HCT116 (cell line): ENCODE measurements around the gene CSRP3. TPM values are rescaled to one million over a fixed set of nuclear protein-coding genes. Genes with fewer than 3 reads are reported as not detected.

ENCODE experiments used
- ATAC-seq: fragments of 200-7000 bp; cut with Tn5 transposase; 2 replicates; pipeline ENCODE4 v1.9.1; 2020; ENCODE audit warnings: mild to moderate bottlenecking, moderate library complexity
- BruUV-seq: library from RNA; stranded (reverse); fragments of 400-500 nt; replicated peaks from 2 replicates; lab custom pipeline; 2021; lab: Mats Ljungman, UMichigan
- CTCF ChIA-PET: fragments of 300-600 bp; sonication (Branson Sonifier 250); formaldehyde crosslinking; loops from one replicate; lab custom pipeline; 2021; ENCODE audit warnings: antibody characterized with exemption; lab: Charles Lee
- POLR2A ChIA-PET: fragments of 300-600, 350-600 bp; sonication (Branson Sonifier 250); formaldehyde crosslinking; loops from one replicate; lab custom pipeline; 2021; ENCODE audit warnings: antibody characterized with exemption; lab: Charles Lee
- RAD21 ChIA-PET, 2 experiments: fragments of 300-600 bp; sonication (Branson Sonifier 250); formaldehyde crosslinking; loops; one replicate each; lab custom pipeline; 2023; ENCODE audit warnings: low total read pairs in 2 of 2; ENCODE audit not compliant: uncharacterized antibody in 2 of 2, unreplicated experiment in 2 of 2, low non-redundant PET in 1 of 2; lab: Charles Lee
- DNase-seq: peaks from one replicate; pipeline ENCODE4 v3.0.0-alpha.2; 2010; ENCODE audit warnings: low read depth, low spot score
- H2AFZ ChIP-seq: fragments of 200-600 bp; shearing (Covaris generic), sonication (generic); 2 replicates; pipeline ENCODE4 v1.6.1; 2017; ENCODE audit warnings: low read depth, mixed run types, mixed read lengths, antibody characterized with exemption, low read length; ENCODE audit not compliant: poor library complexity, severe bottlenecking
- H3K27ac ChIP-seq: 2 replicates; pipeline ENCODE4 v1.5.1; 2012; ENCODE audit warnings: low read depth, low read length
- H3K27me3 ChIP-seq: fragments of 200-600 bp; sonication (generic); 2 replicates; pipeline ENCODE4 v1.6.1; 2016; ENCODE audit warnings: mixed run types, low read length, mixed read lengths; ENCODE audit not compliant: insufficient read depth
- H3K36me3 ChIP-seq, 2 experiments: fragments of 200-500 bp in 1 of 2; fragments of 200-600 bp in 1 of 2; sonication (Bioruptor generic) in 1 of 2; sonication (generic) in 1 of 2; 2 replicates each; pipeline versions ENCODE4 v1.5.1 to v1.6.1; 2014 to 2016; ENCODE audit warnings: low read length in 2 of 2, inconsistent platforms in 1 of 2, mixed read lengths in 1 of 2, mixed run types in 1 of 2; ENCODE audit not compliant: insufficient read depth in 2 of 2, control insufficient read depth in 1 of 2
- H3K4me1 ChIP-seq, 2 experiments: fragments of 200-600 bp in 1 of 2; sonication (generic) in 1 of 2; 2 replicates each; pipeline versions ENCODE4 v1.5.1 to v1.6.1; 2012 to 2017; ENCODE audit warnings: low read length in 2 of 2, inconsistent platforms in 1 of 2, mild to moderate bottlenecking in 1 of 2, mixed read lengths in 1 of 2, mixed run types in 1 of 2, moderate library complexity in 1 of 2; ENCODE audit not compliant: insufficient read depth in 2 of 2, control insufficient read depth in 1 of 2
- H3K4me2 ChIP-seq: fragments of 200-600 bp; sonication (generic); 2 replicates; pipeline ENCODE4 v1.6.1; 2017; ENCODE audit warnings: mixed run types, low read length, mixed read lengths
- H3K4me3 ChIP-seq, 2 experiments: fragments of 200-600 bp in 1 of 2; sonication (generic) in 1 of 2; replicated peaks in 1 of 2; 2 replicates each; pipeline ENCODE4 v1.5.1; 2011 to 2016; ENCODE audit warnings: low read length in 2 of 2, control low read depth in 1 of 2, low read depth in 1 of 2, mild to moderate bottlenecking in 1 of 2, mixed read lengths in 1 of 2, mixed run types in 1 of 2
- H3K79me2 ChIP-seq: fragments of 200-600 bp; sonication (generic); 2 replicates; pipeline ENCODE4 v1.6.1; 2017; ENCODE audit warnings: mild to moderate bottlenecking, mixed run types, low read length, moderate library complexity, mixed read lengths; ENCODE audit not compliant: insufficient read depth
- H3K9ac ChIP-seq: fragments of 200-600 bp; sonication (generic); 2 replicates; pipeline ENCODE4 v1.6.1; 2016; ENCODE audit warnings: low read length, mixed read lengths
- H3K9me2 ChIP-seq: fragments of 200-600 bp; sonication (generic), shearing (Covaris generic); 2 replicates; pipeline ENCODE4 v1.6.1; 2017; ENCODE audit warnings: mixed run types, mild to moderate bottlenecking, moderate library complexity; ENCODE audit not compliant: insufficient read depth
- H3K9me3 ChIP-seq, 2 experiments: fragments of 200-500 bp in 1 of 2; fragments of 200-600 bp in 1 of 2; sonication (Bioruptor generic) in 1 of 2; sonication (generic) in 1 of 2; 2 replicates each; pipeline ENCODE4 v1.6.1; 2014 to 2017; ENCODE audit warnings: low read length in 2 of 2, mixed read lengths in 2 of 2, inconsistent platforms in 1 of 2, low read depth in 1 of 2, mild to moderate bottlenecking in 1 of 2, mixed run types in 1 of 2, moderate library complexity in 1 of 2; ENCODE audit not compliant: control insufficient read depth in 1 of 2, insufficient read depth in 1 of 2
- H4K20me1 ChIP-seq: fragments of 200-600 bp; sonication (generic), shearing (Covaris generic); 2 replicates; pipeline ENCODE4 v1.6.1; 2017; ENCODE audit warnings: mixed run types, mild to moderate bottlenecking, moderate library complexity; ENCODE audit not compliant: insufficient read depth
- ATF3 ChIP-seq: IDR thresholded peaks from 2 replicates; pipeline ENCODE4 v1.6.1; 2012
- CEBPB ChIP-seq: IDR thresholded peaks from 2 replicates; pipeline ENCODE4 v1.6.1; 2012; ENCODE audit warnings: low read depth
- CTCF ChIP-seq, 3 experiments: fragments of 200-600 bp in 1 of 3; sonication (generic) in 1 of 3; IDR thresholded peaks in 2 of 3; conservative IDR thresholded peaks in 1 of 3; 2 replicates each; pipeline ENCODE4 v1.5.1; 2012 to 2017; ENCODE audit warnings: low read depth in 2 of 3, low read length in 2 of 3, antibody characterized with exemption in 1 of 3, borderline replicate concordance in 1 of 3, control low read depth in 1 of 3, mild to moderate bottlenecking in 1 of 3, mixed read lengths in 1 of 3, mixed run types in 1 of 3, moderate library complexity in 1 of 3; ENCODE audit not compliant: insufficient read depth in 1 of 3
- ELF1 ChIP-seq: IDR thresholded peaks from 2 replicates; pipeline ENCODE4 v1.6.1; 2012; ENCODE audit warnings: low read depth, borderline replicate concordance
- EZH2 ChIP-seq: fragments of 200-600 bp; sonication (generic); IDR thresholded peaks from 2 replicates; pipeline ENCODE4 v1.6.1; 2017; ENCODE audit warnings: antibody characterized with exemption, mixed run types
- FOSL1 ChIP-seq: IDR thresholded peaks from 2 replicates; pipeline ENCODE4 v1.6.1; 2012; ENCODE audit warnings: low read depth
- JUND ChIP-seq: IDR thresholded peaks from 2 replicates; pipeline ENCODE4 v1.6.1; 2012
- RAD21 ChIP-seq: IDR thresholded peaks from 2 replicates; pipeline ENCODE4 v1.6.1; 2012; ENCODE audit warnings: low read depth, mild to moderate bottlenecking
- REST ChIP-seq: IDR thresholded peaks from 2 replicates; pipeline ENCODE4 v1.6.1; 2012; ENCODE audit warnings: low read depth
- SP1 ChIP-seq: IDR thresholded peaks from 2 replicates; pipeline ENCODE4 v1.6.1; 2012; ENCODE audit warnings: low read depth
- ZFX ChIP-seq: fragments of 450-650 bp; IDR thresholded peaks from 2 replicates; pipeline ENCODE4 v1.6.1; 2017
- ZNF274 ChIP-seq: fragments of 200-500 bp; sonication (Bioruptor generic); IDR thresholded peaks from 2 replicates; pipeline ENCODE4 v1.6.1; 2014; ENCODE audit warnings: mild to moderate bottlenecking, low read depth, low read length, inconsistent platforms
- intact Hi-C: fragments of 100-400 bp; cut with micrococcal nuclease; formaldehyde crosslinking; loops from 2 replicates; pipeline ENCODE4 v1.10.0; 2022
- total RNA-seq: library from RNA; stranded (reverse); gene quantifications from one replicate; pipeline ENCODE4 v1.2.1, GENCODE V29; 2021; ENCODE audit not compliant: unreplicated experiment

Gene CSRP3
- total RNA-seq, 1 experiment from 2014 or later, result not detected

- Histone ChIP-seq H3K79me2 (no peaks in the 10 kb centered on the region), H3K4me2 (no peak overlapping the region), H3K27ac (no peak overlapping the region), H3K9ac (no peak overlapping the region), H4K20me1 (no peaks in the 10 kb centered on the region; the same call in 1 of the 2 replicates), H2AFZ (no peak overlapping the region), H3K9me3 (no peaks in the 10 kb centered on the region), H3K4me3 (no peak overlapping the region), H3K4me1 (no peaks in the 10 kb centered on the region), H3K27me3 (no peaks in the 10 kb centered on the region), H3K36me3 (peaks cover 17 to 63% of the 10 kb centered on the region in 2 experiments; a peak in 2 of 4 replicates), H3K9me2 (no peaks in the 10 kb centered on the region)
- intact Hi-C loops, result no loop called here
- ChIA-PET RAD21 (no interaction called here), CTCF (no interaction called here), POLR2A (no interaction called here)
- BruUV-seq, result no TSS peak
- ATAC-seq, result no peak
- no peak for DNase-seq
- no peak for TF ChIP-seq CEBPB
- TF ChIP-seq EZH2, result no peak
- no peak for TF ChIP-seq ELF1
These were observed 24.8 kb upstream of the CSRP3 start for GRCh38 chr11:19226378-19227195.

GRCh38 chr11:19225581-19225980 is 23.8 kb upstream of the CSRP3 start:
- Histone ChIP-seq H3K27me3 (no peaks in the 10 kb centered on the region), H3K9ac (no peak overlapping the region), H3K79me2 (no peaks in the 10 kb centered on the region), H3K4me1 (no peaks in the 10 kb centered on the region), H4K20me1 (no peaks in the 10 kb centered on the region; the same call in 1 of the 2 replicates), H3K9me2 (no peaks in the 10 kb centered on the region), H3K27ac (no peak overlapping the region), H3K9me3 (no peaks in the 10 kb centered on the region), H3K4me3 (no peak overlapping the region), H3K36me3 (peaks cover 15 to 56% of the 10 kb centered on the region in 2 experiments; a peak in 2 of 4 replicates), H2AFZ (no peak overlapping the region), H3K4me2 (no peak overlapping the region)
- ATAC-seq (no peak), DNase-seq (no peak)
- BruUV-seq, result no TSS peak
- ChIA-PET CTCF (no interaction called here), RAD21 (no interaction called here), POLR2A (no interaction called here)
- intact Hi-C loops, result no loop called here
- TF ChIP-seq CTCF (IDR thresholded peaks at IDR 0.05 in 2 of 3, conservative IDR thresholded peaks at IDR 0.05 in 1 of 3; ENCODE audit: borderline replicate concordance in 1 of 3, insufficient read depth in 1 of 3, low read depth in 2 of 3, low read length in 2 of 3), result no peak
- TF ChIP-seq SP1, result no peak
- no peak for TF ChIP-seq RAD21
- TF ChIP-seq JUND, result no peak
- no peak for TF ChIP-seq ZNF274
- TF ChIP-seq FOSL1, result no peak
- TF ChIP-seq CEBPB, result no peak
- TF ChIP-seq REST, result no peak
- no peak for TF ChIP-seq ATF3
- TF ChIP-seq ZFX, result no peak
